Measurements from ENCODE around the gene LTN1.
A peak's percentile ranks its signal among the peaks of the same experiment; 100 is the strongest.
"Not testable (repeated sequence)": the region's sequence is repeated elsewhere in the genome, so short reads cannot be mapped to it uniquely, and the experiment has no call there.

The LTN1 gene, protein sequence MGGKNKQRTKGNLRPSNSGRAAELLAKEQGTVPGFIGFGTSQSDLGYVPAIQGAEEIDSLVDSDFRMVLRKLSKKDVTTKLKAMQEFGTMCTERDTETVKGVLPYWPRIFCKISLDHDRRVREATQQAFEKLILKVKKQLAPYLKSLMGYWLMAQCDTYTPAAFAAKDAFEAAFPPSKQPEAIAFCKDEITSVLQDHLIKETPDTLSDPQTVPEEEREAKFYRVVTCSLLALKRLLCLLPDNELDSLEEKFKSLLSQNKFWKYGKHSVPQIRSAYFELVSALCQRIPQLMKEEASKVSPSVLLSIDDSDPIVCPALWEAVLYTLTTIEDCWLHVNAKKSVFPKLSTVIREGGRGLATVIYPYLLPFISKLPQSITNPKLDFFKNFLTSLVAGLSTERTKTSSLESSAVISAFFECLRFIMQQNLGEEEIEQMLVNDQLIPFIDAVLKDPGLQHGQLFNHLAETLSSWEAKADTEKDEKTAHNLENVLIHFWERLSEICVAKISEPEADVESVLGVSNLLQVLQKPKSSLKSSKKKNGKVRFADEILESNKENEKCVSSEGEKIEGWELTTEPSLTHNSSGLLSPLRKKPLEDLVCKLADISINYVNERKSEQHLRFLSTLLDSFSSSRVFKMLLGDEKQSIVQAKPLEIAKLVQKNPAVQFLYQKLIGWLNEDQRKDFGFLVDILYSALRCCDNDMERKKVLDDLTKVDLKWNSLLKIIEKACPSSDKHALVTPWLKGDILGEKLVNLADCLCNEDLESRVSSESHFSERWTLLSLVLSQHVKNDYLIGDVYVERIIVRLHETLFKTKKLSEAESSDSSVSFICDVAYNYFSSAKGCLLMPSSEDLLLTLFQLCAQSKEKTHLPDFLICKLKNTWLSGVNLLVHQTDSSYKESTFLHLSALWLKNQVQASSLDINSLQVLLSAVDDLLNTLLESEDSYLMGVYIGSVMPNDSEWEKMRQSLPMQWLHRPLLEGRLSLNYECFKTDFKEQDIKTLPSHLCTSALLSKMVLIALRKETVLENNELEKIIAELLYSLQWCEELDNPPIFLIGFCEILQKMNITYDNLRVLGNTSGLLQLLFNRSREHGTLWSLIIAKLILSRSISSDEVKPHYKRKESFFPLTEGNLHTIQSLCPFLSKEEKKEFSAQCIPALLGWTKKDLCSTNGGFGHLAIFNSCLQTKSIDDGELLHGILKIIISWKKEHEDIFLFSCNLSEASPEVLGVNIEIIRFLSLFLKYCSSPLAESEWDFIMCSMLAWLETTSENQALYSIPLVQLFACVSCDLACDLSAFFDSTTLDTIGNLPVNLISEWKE (N-terminal part only)
- 72.8 to 113 (median 90.0) reads per million in 4 donors for total RNA-seq

DNA sequence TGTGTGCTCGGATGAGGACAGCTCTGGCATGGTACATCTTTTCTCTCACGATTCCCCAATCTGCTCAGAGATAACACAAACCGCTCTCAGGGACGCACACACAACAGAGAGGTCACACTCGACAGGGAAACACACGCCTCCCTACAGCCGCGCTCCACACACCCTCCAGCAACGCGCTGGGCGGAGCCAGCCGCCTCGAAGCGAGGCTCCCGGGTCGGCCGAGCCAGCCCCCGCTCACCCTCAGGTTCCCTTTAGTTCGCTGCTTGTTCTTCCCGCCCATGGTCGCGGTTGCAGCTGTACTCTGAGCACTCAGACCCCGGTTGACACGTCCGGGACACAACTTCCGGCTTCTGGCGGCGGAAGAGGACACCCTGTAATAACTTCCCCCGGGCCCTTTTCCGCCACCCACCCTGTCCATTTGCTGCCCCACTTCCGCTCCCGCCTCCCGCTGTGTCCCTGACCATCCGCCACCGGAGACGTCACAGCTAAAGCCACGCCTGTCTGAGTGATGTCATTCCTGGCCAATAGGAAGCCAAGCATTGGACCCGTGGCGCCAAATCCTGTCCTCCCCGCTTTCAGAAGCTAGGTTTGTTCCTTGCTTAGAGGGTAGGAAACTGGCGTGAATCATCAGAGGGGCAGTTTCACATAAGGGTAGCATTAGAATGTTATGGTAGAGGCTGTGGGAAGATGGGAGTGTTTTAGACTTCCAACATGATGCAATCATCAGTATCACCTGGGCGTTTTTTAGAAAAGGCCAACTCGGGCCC is at the start of gene LTN1:
TSS of gene LTN1 (minus strand) at position 352 of the 767 bp plus-strand sequence. CDS start at position 280, 72 bp downstream.
- DNase-seq: peak; percentile 97 to 99 (median 98)

DNA sequence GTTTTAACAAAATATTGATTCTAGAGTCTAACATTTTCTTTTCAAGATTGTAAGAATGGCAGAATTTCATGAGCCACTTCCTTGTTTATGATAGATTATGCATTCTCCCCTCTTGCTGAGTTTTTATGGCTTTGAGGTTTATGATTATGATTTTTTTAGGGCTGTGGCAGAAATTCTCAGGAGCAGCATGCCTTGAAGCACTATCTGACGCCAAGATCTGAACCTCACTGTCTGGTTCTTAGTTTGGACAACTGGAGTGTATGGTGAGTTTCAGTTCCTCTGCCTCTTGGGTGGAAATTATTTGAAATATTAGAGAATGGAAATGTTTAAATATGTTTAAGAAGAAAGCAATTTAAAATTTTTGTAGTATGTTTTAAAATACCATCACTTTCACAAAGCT is 42.0 kb upstream of the LTN1 start:
- DNase-seq: no peak

GRCh38 chr21:29033871-29034270 is 41.2 kb upstream of the LTN1 start:
- no peak for DNase-seq

GRCh38 chr21:29033301-29033700 is 40.6 kb upstream of the LTN1 start:
- no peak for DNase-seq

DNA sequence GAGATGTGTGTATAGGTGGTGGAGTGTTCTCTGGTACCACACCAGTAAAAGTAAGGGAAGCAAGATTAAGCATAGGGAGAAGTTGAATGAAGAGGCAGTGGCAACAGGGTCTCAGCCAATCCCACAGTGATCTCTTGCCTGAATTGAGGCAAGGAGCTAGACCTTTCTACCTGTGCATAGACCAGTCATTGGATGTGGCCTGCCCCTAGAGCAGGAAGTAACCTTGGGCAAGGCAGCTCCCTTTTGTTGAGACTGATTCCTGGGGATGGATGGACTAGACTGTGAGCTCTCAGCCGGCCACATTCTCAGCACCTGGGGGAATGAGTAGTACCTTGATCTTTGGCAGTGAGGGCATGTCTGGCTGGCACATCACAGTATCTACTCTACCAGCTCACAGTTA is 38.2 kb upstream of the LTN1 start:
- no peak for DNase-seq

GRCh38 chr21:29029524-29029923 is 36.8 kb upstream of the LTN1 start:
- DNase-seq: no peak

- DNase-seq: peak in 1 of 5 donors; percentile 19
Observed at GRCh38 chr21:29025328-29025713, 32.6 kb upstream of the LTN1 start.

DNA sequence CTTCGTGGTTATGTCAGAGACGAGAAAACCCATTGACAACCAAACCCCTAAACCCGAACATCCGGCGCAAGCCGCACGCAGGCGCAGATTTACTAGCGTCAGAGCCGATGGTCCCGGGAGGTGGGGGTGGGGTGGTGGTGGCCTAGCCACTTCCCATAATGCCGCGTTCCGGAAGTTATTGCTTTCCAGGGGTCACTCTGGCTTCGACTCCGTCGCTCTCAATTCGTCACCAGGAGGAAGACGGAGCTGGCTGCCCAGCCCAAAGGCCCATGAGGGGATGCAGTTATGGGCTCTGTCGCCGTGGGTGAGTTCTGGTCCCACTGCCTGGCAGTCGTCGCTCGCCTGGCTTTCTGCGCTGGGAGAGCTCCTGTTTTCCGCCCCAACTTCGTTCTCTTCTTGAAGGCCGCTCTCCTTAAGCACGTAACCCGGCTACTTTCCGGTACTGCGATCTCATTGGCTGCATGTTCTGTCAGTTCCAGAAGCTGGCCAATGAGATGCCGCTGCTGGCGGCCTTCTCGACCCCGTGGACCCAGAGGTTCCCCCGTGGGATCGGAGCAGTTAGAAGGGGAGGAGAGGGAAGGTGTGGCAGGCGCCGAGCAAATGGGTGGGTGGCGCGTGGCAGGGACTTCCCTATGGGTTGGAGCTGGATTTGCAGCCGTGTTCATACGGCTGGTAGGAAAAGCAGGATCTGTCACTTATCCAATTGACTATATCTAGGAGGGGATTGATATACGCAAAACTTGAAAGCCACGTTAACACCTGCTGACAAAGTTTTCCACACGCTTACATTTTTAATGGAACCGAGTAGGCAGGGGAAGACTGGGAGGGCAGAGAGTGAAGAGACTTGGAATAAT is 32.0 kb upstream of the LTN1 start, which contains the start of gene USP16:
TSS of gene USP16 (plus strand) at position 195 of the 854 bp plus-strand sequence. CDS start 3,246 bp downstream, outside the sequence.
- DNase-seq: peak; percentile 85 to 97 (median 89)

GRCh38 chr21:29022166-29022565 is 29.5 kb upstream of the LTN1 start:
- peak in 1 of 5 donors; percentile 20 for DNase-seq

DNA sequence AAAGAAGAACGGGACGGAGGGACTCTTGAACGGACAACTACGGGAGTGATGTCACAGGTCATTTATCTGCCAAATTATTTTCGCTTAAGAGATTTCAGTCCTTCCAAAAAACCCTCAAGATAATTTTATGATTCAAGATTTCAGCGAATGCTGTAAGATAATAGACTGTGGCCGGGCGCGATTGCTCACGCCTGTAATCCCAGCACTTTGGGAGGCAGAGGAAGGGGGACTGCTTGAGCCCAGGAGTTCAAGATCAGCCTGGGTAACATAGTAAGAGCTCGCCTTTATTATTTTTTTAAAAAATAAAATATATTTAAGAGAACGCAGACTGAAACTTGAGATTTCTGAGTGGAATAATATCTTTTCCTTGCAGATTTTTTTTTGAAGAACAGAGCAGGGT is 25.9 kb upstream of the LTN1 start:
- DNase-seq: no peak

- DNase-seq: no peak
Observed at GRCh38 chr21:29017639-29018237, 25.1 kb upstream of the LTN1 start.

GRCh38 chr21:29011236-29011635 is 18.6 kb upstream of the LTN1 start:
- DNase-seq: not testable (repeated sequence)

DNA sequence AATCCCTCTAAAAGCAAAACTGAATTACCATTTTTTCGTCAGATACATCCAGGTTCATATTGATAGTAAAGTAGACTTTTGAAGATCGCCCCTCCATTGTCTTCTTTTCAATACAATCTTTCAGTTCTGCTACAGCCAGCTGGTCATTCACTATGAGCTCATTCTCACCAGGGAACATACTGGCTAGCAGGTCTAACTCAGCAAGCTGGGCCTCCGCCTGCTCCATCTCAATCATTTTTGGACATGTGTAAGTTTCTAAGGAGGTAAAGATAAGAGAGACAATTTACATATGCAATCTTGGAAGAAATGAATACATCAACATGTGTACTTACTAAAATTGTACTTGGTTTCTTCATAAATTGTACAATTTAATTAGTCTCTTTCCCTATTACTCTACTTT is 15.7 kb upstream of the LTN1 start:
- no peak for DNase-seq

GRCh38 chr21:29007810-29008209 is 15.1 kb upstream of the LTN1 start:
- DNase-seq: no peak

DNA sequence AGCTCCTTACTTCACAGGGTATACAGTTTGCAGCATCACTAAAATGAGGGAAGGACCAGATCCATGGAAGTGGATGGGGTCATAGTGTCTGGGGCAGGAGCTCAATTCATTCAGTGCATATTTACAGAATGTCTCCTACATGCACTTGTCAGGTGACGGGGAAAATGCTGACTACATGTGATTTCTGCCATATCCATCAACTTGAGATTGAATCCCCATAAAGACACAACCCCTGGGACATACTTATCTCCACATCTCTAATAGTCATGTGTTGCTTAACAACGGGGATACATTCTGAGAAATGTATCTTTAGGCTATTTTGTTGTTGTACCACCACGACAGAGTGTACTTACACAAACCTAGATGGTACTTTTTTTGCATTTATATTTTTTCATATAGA is 14.5 kb upstream of the LTN1 start:
- DNase-seq: no peak

DNA sequence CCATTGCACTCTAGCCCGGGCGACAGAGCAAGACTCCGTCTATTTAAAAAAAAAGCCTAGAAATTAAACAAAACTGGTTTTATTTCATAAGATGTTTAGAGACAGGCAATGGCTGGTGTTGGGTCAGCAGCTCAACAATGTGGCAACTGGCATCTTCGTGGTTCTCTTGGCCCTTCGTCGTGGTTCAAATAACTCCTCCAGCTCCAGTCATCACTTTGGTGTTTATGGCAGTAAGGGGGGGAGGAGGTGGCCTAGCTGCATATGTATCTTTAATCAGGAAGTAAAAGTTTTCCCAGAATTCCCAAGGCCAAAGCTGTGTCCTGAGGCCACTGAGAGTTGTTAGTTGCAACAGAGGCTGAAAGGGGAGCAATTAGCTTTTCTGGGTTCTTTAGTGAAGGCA is 13.0 kb upstream of the LTN1 start:
- DNase-seq: no peak

- peak; percentile 89 to 98 (median 94) for DNase-seq
Observed at GRCh38 chr21:29002442-29003144, 9.9 kb upstream of the LTN1 start.

- DNase-seq: no peak
Observed at GRCh38 chr21:28993293-28993629, 584 bp upstream of the LTN1 start.

- DNase-seq: peak in 1 of 5 donors; percentile 11
Observed at GRCh38 chr21:28991861-28992525, 684 bp downstream of the LTN1 start.
